A549 (cell line): ENCODE measurements around the gene GNB5. TPM values are rescaled to one million over a fixed set of nuclear protein-coding genes. Genes with fewer than 3 reads are reported as not detected.
A peak's percentile ranks its signal among the peaks of the same experiment; 100 is the strongest.

Source experiments
- ATAC-seq, 2 experiments: fragments of 200-7000 bp in 1 of 2; fragments of >200 bp in 1 of 2; cut with Nextera tagmentation in 1 of 2; cut with Tn5 transposase in 1 of 2; 3 replicates each; pipeline versions ENCODE4 v1.8.0 to v1.9.1; 2018 to 2020; ENCODE audit warnings: mild to moderate bottlenecking in 1 of 2, moderate library complexity in 1 of 2
- CTCF ChIA-PET: fragments of 300-600 bp; sonication (Branson Sonifier 250); formaldehyde crosslinking; extraction: SDS; loops from one replicate; lab custom pipeline; 2021; ENCODE audit warnings: antibody characterized with exemption, inconsistent platforms; lab: Yijun Ruan, JAX
- POLR2A ChIA-PET: fragments of 350-600 bp; formaldehyde crosslinking; extraction: SDS; loops from one replicate; lab custom pipeline; 2021; ENCODE audit warnings: antibody characterized with exemption, inconsistent platforms; lab: Yijun Ruan, JAX
- DNase-seq, 2 experiments: peaks; one replicate each; pipeline versions ENCODE4 v3.0.0 to v3.0.0-alpha.2; 2011 to 2016; ENCODE audit warnings: low read depth in 1 of 2, low spot score in 1 of 2
- FAIRE-seq: peaks from 2 replicates; lab custom pipeline; 2011; peaks lifted over from hg19 to GRCh38; lab: Jason Lieb, UNC
- H3K27ac ChIP-seq, 2 experiments: fragments of >200 bp; sonication (Bioruptor Twin); formaldehyde crosslinking; 3 replicates each; pipeline ENCODE4 v1.5.1; 2016 to 2017
- H3K4me1 ChIP-seq: fragments of >200 bp; sonication (Bioruptor Twin); formaldehyde crosslinking; 3 replicates; pipeline ENCODE4 v1.6.1; 2016
- H3K4me2 ChIP-seq: fragments of >200 bp; sonication (Bioruptor Twin); formaldehyde crosslinking; 3 replicates; pipeline ENCODE4 v1.6.1; 2016
- H3K4me3 ChIP-seq: fragments of >200 bp; sonication (Bioruptor Twin); formaldehyde crosslinking; 3 replicates; pipeline ENCODE4 v1.5.1; 2016
- H3K9me3 ChIP-seq: fragments of >200 bp; sonication (Bioruptor Twin); formaldehyde crosslinking; 3 replicates; pipeline ENCODE4 v1.6.1; 2016
- CBX2 ChIP-seq: fragments of 200-600 bp; sonication (generic); IDR thresholded peaks from 2 replicates; pipeline ENCODE4 v1.6.1; 2016; ENCODE audit warnings: low read depth, mild to moderate bottlenecking, borderline replicate concordance
- CTCF ChIP-seq: fragments of >200 bp; sonication (Bioruptor Twin); formaldehyde crosslinking; IDR thresholded peaks from 3 replicates; pipeline ENCODE4 v1.5.1; 2016
- ELK1 ChIP-seq: fragments of 150-350 bp; IDR thresholded peaks from 2 replicates; pipeline ENCODE4 v1.6.1; 2014; ENCODE audit warnings: low read depth, mild to moderate bottlenecking, low read length
- FOXS1 ChIP-seq: fragments of 250-450 bp; sonication (Bioruptor Pico); IDR thresholded peaks from 2 replicates; pipeline ENCODE4 v1.5.0; 2020; ENCODE audit warnings: mild to moderate bottlenecking, moderate library complexity
- HDAC2 ChIP-seq: fragments of 200-600 bp; sonication (generic); IDR thresholded peaks from 2 replicates; pipeline ENCODE4 v1.6.1; 2016
- HEYL ChIP-seq: fragments of 250-450 bp; sonication (Bioruptor Pico); IDR thresholded peaks from 2 replicates; pipeline ENCODE4 v1.8.0; 2021; ENCODE audit warnings: mild to moderate bottlenecking, moderate library complexity
- HMGXB4 ChIP-seq: fragments of 250-450 bp; sonication (Bioruptor Pico); IDR thresholded peaks from 2 replicates; pipeline ENCODE4 v1.5.0; 2021; ENCODE audit warnings: mild to moderate bottlenecking, moderate library complexity, borderline replicate concordance
- HOXA7 ChIP-seq: fragments of 250-450 bp; sonication (Bioruptor Pico); IDR thresholded peaks from 2 replicates; pipeline ENCODE4 v1.5.0; 2020; ENCODE audit warnings: mild to moderate bottlenecking, moderate library complexity
- JUNB ChIP-seq: fragments of >200 bp; sonication (Bioruptor Twin); formaldehyde crosslinking; IDR thresholded peaks from 2 replicates; pipeline ENCODE4 v1.6.1; 2016
- KDM5A ChIP-seq: fragments of 200-600 bp; sonication (generic); IDR thresholded peaks from 2 replicates; pipeline ENCODE4 v1.6.1; 2016; ENCODE audit warnings: antibody characterized with exemption, mild to moderate bottlenecking
- NPAS2 ChIP-seq: fragments of 250-450 bp; sonication (Bioruptor Pico); IDR thresholded peaks from 2 replicates; pipeline ENCODE4 v1.8.0; 2022; ENCODE audit warnings: mild to moderate bottlenecking, moderate library complexity, borderline replicate concordance
- PHF8 ChIP-seq: fragments of 200-600 bp; sonication (generic); IDR thresholded peaks from 2 replicates; pipeline ENCODE4 v1.6.1; 2016; ENCODE audit warnings: low read depth, mild to moderate bottlenecking, antibody characterized with exemption, moderate library complexity, borderline replicate concordance
- POLR2AphosphoS2 ChIP-seq: conservative IDR thresholded peaks from 2 replicates; pipeline ENCODE4 v1.6.1; 2012; ENCODE audit warnings: low read length, improper control_type of control experiment, inconsistent platforms
- RARB ChIP-seq: fragments of 250-450 bp; sonication (Bioruptor Pico); IDR thresholded peaks from 2 replicates; pipeline ENCODE4 v1.8.0; 2021; ENCODE audit warnings: mild to moderate bottlenecking, moderate library complexity
- SMC3 ChIP-seq: fragments of >200 bp; sonication (Bioruptor Twin); formaldehyde crosslinking; IDR thresholded peaks from 3 replicates; pipeline ENCODE4 v1.6.1; 2018; ENCODE audit warnings: inconsistent platforms
- USF2 ChIP-seq: fragments of 450-650 bp; IDR thresholded peaks from 2 replicates; pipeline ENCODE4 v1.6.1; 2014; ENCODE audit warnings: antibody characterized with exemption
- ZSCAN20 ChIP-seq: fragments of 250-450 bp; sonication (Bioruptor Pico); IDR thresholded peaks from 2 replicates; pipeline ENCODE4 v1.8.0; 2022; ENCODE audit warnings: mild to moderate bottlenecking, moderate library complexity
- WGBS: methylation state at CpG from one replicate; pipeline ENCODE4 v1.1.6; 2017; ENCODE audit errors: missing lambda C conversion rate; 5-methylcytosine and 5-hydroxymethylcytosine counted together
- polyA plus RNA-seq, 4 experiments: library from polyadenylated mRNA; depleted of rRNA in 3 of 4; stranded (reverse); fragments of >200 nt; fragmentation: RNase III in 1 of 4; extraction: RNeasy Plus Mini Kit Qiagen cat#74134 plus additional on column Dnase treatment in 1 of 4; gene quantifications; 2 replicates in 3 of 4; 3 replicates in 1 of 4; pipeline ENCODE4 v1.2.3, GENCODE V29; 2011 to 2017

Gene GNB5
- polyA plus RNA-seq, 2 of the 4 experiments (the other 2 are of a cell fraction) = 57.2 to 67.5 TPM

- TF ChIP-seq KDM5A (peak; percentile 52; the same call in 1 of the 2 replicates), HEYL (CRISPR knock-in tag) (no peak)
- TF ChIP-seq, all 56 proteins: peak for 1
- no peak for ATAC-seq
- Histone ChIP-seq H3K9me3 (peaks cover 41% of the 10 kb centered on the region), H3K4me2 (no peak overlapping the region), H3K27ac (no peak overlapping the region), H3K4me1 (no peaks in the 10 kb centered on the region), H3K4me3 (no peak overlapping the region)
- WGBS = 54% methylated on average over 5 of the region's 5 CpGs
- ChIA-PET POLR2A (no interaction called here), CTCF (no interaction called here)
- no peak for FAIRE-seq
- DNase-seq = no peak
Observed at GRCh38 chr15:52086011-52086786, 105.0 kb downstream of the GNB5 start.

GRCh38 chr15:52085299-52085698 lies 105.9 kb downstream of the GNB5 start:
- TF ChIP-seq ELK1 (no peak), ZSCAN20 (no peak), HMGXB4 (no peak), FOXS1 (CRISPR knock-in tag) (no peak), SMC3 (no peak), POLR2AphosphoS2 (no peak), RARB (CRISPR knock-in tag) (no peak), HEYL (CRISPR knock-in tag) (no peak), HOXA7 (CRISPR knock-in tag) (no peak), CBX2 (no peak), PHF8 (no peak), JUNB (no peak), CTCF (no peak), HDAC2 (no peak), NPAS2 (CRISPR knock-in tag) (no peak), USF2 (no peak)
- ATAC-seq (no peak), FAIRE-seq (no peak), DNase-seq (no peak)
- no peak overlapping the region for H3K4me3 ChIP-seq
- H3K27ac ChIP-seq = peak overlapping the region in 1 of 2 experiments; percentile 5; a peak in 1 of 6 replicates
- H3K4me1 ChIP-seq = no peaks in the 10 kb centered on the region
- ChIA-PET CTCF (no interaction called here), POLR2A (no interaction called here)
- peaks cover 34% of the 10 kb centered on the region for H3K9me3 ChIP-seq
- H3K4me2 ChIP-seq = no peak overlapping the region
